ENCODE results near the gene TNFRSF17.

TNFRSF17 gene

GRCh38 chr16:11972128-11972527 is 7.1 kb downstream of the TNFRSF17 start:
- no peak for DNase-seq

GRCh38 chr16:11973070-11973469 is 8.1 kb downstream of the TNFRSF17 start:
- DNase-seq: no peak

- DNase-seq: no peak
These were observed 11.9 kb downstream of the TNFRSF17 start for GRCh38 chr16:11976850-11977375.

GRCh38 chr16:11977376-11978041 is 12.5 kb downstream of the TNFRSF17 start:
- no peak for DNase-seq

- no peak for DNase-seq
These were observed 13.1 kb downstream of the TNFRSF17 start for GRCh38 chr16:11978080-11978479.

- no peak for DNase-seq
These were observed 14.1 kb downstream of the TNFRSF17 start for GRCh38 chr16:11979013-11979672.

- DNase-seq: peak; percentile 44
These were observed 15.3 kb downstream of the TNFRSF17 start for GRCh38 chr16:11980136-11980844.

GRCh38 chr16:11985250-11985649 is 20.2 kb downstream of the TNFRSF17 start:
- no peak for DNase-seq

- no peak for DNase-seq
These were observed 21.6 kb downstream of the TNFRSF17 start for GRCh38 chr16:11986521-11987057.

GRCh38 chr16:11988258-11988978 is 23.4 kb downstream of the TNFRSF17 start:
- no peak for DNase-seq

GRCh38 chr16:11990702-11991390 is 25.8 kb downstream of the TNFRSF17 start:
- DNase-seq: no peak

GRCh38 chr16:11992008-11992584 is 27.1 kb downstream of the TNFRSF17 start:
- DNase-seq: peak; percentile 30

GRCh38 chr16:11992586-11993524 is 27.8 kb downstream of the TNFRSF17 start:
- DNase-seq: no peak

- DNase-seq: peak; percentile 48
These were observed 29.4 kb downstream of the TNFRSF17 start for GRCh38 chr16:11994143-11995119.

GRCh38 chr16:11996433-11997330 is 31.7 kb downstream of the TNFRSF17 start:
- DNase-seq: no peak

GRCh38 chr16:12000032-12000431 is 35.0 kb downstream of the TNFRSF17 start:
- no peak for DNase-seq

- DNase-seq: peak; percentile 55
These were observed 37.5 kb downstream of the TNFRSF17 start for GRCh38 chr16:12002447-12003006.

- DNase-seq: no peak
These were observed 41.6 kb downstream of the TNFRSF17 start for GRCh38 chr16:12006637-12007036.
